GM18861 (cell line): ENCODE data around the gene TRMT61A.

Experiments
- ATAC-seq: cut with Tn5 transposase; IDR thresholded peaks from one replicate; pipeline ENCODE4 v1.9.1; 2021; ENCODE audit not compliant: unreplicated experiment

TRMT61A gene

GRCh38 chr14:103528587-103529382 is at the start of gene TRMT61A:
Gene TRMT61A, plus strand, starts transcription at chr14:103529196. Its CDS starts 783 bp downstream, at chr14:103529979.
- ATAC-seq = no peak

- ATAC-seq = peak; percentile 78
These were observed 48.4 kb upstream of the TRMT61A start for GRCh38 chr14:103480595-103480994.

DNA sequence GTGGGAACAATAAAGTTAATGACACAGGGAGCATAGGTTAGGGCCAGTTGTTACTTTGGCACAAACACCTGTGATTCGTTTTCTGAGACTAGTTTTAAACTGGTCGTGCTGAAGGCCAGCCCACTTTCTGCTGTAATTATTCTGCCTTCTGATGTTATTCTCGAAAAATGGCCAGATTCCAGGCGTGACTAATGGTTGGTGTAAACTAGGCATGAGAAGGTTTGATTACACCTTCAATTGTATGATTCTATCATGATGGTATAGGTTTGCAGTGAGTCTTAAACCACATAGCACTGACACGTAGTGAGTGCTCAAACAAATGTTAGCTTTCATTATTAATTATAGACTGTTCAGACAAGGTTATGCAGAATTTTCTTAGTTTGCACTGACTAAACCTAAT is 45.4 kb upstream of the TRMT61A start:
- ATAC-seq = no peak

GRCh38 chr14:103485504-103485903 is 43.5 kb upstream of the TRMT61A start:
- no peak for ATAC-seq

- ATAC-seq = no peak
These were observed 40.9 kb upstream of the TRMT61A start for GRCh38 chr14:103488071-103488470.

DNA sequence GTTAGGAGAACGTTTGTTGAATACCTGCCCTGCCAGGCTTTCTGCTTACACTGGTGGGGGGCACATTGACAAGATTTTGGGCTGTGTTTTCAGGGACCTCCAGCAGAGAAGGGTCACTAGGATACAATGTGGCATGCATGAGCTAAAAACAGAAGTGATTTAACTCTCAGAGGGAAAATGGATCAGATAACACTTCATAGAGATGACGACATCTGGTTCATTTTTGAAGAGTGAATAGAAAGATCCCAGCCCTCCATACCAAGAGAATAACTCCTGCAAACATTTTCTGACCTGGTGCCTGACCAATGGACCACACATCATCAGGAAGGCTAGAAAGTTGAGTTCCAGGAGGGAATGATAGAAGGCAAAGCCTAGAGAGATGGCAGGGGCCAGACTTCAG is 40.0 kb upstream of the TRMT61A start:
- ATAC-seq = no peak

GRCh38 chr14:103489621-103490020 is 39.4 kb upstream of the TRMT61A start:
- ATAC-seq = no peak

- no peak for ATAC-seq
These were observed 37.3 kb upstream of the TRMT61A start for GRCh38 chr14:103491691-103492090.

DNA sequence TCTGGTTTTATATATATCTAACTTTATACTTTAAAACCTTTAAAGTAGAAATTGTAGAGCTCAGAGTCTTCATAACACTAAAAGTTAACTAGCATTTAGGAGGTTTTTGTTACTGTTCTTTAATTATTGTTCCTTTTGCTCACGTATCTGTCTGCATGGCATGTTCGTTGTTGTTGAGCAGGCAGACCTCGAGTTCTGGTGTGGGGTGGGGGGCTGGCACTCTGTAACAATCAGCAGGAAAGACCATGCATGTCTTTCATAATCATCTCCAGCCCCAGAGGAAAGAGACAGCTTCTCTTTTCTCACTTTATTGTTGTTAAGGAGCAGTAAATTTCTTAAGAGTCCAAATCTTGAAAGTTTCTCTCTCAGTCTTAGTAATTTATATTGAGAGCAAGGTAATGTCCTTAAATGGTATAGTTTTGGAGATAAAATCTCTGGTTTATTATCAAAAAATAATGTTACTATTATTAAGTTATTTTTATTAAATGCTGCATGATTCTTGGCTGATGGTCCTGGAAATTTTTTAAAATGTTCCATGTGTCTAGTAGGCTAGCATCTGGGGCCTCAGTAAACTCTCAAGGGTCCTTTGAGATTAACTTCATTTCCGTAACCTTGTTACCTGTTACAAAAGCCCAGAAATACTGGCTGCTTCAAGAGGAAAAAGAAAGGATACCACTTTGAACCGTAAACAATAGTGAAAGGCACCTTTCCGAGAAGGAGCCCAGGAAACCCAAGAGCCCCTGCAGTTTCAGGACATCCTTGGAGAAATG is 36.7 kb upstream of the TRMT61A start:
- ATAC-seq = no peak

DNA sequence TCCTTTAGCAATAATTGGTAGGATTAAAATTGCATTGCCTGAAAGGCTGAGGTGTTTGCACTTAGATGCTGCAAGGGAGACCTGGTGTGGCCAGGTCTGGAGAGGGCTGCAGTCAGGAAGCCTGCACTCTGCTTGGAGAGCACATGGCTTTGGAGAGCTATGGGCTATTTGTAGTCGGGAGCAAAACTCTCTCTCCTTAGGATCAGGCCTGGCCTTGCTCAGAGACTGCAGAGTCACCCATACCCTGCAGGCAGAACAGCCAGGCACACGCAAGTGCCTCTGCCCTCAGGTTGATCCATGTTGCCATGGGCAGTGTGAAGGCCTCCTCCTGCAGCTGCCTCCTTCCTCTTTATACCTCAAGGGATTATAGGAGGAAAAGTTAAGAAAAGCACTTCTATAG is 33.1 kb upstream of the TRMT61A start:
- ATAC-seq = no peak

DNA sequence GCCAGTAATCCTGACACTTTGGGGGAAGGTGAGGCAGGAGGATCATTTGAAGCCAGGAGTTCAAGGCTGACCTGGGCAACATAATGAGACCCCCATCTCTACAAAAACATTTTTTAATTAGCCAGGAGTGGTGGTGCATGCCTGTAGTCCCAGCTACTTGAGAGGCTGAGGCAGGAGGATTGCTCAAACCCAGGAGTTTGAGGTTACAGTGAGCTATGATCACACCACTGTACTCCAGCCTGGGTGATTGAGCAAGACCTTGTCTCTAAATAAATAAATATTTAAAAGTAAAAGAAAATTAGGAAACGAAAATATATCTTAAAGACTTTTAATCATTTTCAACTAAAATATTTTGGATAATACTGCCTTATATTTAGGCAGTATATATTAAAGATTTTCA is 32.2 kb upstream of the TRMT61A start:
- no peak for ATAC-seq

DNA sequence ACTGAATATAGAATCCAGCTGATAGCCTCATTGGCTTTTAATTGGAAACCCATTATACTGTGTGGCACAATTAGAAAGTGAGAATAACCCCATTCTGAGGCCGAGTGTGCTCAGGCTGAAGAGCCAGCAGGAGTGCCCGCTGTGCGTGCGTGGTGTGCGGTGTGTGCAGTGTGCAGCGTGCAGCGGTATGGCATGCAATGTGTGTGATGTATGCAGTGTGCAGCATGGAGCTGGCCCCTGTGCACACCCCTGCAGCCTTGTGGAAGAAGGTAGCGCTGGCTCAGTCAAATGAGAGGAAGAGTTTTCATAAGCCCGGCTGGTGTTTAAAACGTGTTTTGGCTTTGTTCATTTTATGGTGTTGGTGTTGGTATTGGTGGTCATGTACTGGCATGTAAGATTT is 29.3 kb upstream of the TRMT61A start:
- no peak for ATAC-seq

DNA sequence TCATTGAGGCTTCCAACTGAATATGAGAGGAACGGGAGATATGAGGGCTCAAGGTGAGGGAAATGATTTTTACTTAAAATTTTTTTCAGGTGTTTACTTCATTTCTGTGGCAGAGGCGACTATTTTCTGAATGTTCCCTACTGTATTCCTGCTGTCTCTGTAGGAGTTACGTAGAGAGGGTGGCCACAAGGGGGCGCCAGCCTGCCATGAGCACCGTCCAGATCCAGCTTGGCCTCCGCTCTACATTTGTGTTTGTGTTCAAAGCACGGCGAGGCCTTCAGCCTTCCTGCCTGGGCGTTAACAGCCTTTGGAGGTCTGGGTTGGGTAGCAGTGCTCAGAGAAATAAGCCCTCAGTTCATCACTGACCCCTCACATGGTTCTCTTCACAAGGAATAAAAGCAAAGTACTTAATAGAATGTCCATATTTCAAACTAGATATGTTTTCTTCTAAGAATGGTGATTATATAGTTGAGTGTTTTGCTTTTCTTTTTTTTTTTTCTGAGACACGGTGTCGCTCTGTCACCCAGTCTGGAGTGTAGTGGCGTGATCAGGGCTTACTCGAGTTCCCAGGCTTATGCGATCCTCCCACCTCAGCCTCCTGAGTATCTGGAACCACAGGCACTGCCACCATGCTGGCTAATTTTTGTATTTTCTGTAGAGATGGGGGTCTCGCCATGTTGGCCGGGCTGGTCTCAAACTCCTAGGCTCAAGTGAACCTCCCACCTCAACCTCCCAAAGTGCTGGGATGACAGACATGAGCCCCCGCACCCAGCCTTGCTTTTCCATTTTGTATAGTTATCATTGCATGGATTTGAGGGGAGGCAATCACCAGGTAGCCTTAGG is 28.6 kb upstream of the TRMT61A start:
- ATAC-seq = no peak

DNA sequence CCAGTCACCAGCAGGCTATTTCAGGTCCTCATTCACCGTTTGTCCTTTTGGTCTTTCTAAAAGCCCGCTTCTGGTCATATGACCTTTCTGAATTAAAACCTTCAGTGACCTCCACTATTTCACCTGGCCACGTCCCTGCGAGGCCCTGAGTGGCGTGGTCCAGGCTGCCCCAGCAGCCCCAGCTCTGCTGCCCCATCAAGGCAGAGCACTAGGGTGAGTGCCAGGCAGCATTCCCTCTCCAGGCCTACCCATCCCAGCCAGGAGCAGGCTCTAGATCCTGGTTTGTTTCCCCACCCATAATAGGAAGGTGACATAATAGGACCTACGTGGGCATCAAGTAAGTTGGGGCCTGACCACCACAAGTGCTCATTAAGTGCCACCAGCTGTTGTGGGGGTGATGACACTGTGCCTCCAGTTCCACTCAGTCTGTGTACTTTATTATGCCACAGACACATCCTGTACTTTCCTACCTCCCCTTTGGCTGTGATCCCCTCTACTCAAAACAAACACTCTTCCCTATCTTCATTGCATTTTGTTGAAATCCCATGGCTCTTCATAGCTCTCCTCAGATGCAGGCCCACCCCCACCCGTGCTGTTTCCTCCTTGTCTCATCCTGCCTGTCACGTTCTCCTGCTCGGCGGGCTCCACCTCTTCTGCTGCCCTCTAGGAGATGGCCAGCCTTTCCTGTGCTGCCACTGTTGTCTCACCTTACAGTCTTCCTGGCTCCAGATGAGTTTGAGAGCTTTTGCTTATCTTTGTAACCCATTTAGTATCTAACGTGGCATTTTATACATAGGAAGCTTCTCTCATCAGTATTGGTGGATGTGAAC is 27.7 kb upstream of the TRMT61A start:
- no peak for ATAC-seq

- ATAC-seq = no peak
These were observed 26.9 kb upstream of the TRMT61A start for GRCh38 chr14:103501921-103502669.

DNA sequence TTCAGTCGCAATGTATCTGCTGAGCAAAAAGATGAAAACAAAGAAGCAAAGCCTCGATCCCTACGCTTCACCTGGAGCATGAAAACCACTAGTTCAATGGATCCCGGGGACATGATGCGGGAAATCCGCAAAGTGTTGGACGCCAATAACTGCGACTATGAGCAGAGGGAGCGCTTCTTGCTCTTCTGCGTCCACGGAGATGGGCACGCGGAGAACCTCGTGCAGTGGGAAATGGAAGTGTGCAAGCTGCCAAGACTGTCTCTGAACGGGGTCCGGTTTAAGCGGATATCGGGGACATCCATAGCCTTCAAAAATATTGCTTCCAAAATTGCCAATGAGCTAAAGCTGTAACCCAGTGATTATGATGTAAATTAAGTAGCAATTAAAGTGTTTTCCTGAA is 26.1 kb upstream of the TRMT61A start:
- no peak for ATAC-seq

GRCh38 chr14:103503296-103503695 is 25.7 kb upstream of the TRMT61A start:
- no peak for ATAC-seq

DNA sequence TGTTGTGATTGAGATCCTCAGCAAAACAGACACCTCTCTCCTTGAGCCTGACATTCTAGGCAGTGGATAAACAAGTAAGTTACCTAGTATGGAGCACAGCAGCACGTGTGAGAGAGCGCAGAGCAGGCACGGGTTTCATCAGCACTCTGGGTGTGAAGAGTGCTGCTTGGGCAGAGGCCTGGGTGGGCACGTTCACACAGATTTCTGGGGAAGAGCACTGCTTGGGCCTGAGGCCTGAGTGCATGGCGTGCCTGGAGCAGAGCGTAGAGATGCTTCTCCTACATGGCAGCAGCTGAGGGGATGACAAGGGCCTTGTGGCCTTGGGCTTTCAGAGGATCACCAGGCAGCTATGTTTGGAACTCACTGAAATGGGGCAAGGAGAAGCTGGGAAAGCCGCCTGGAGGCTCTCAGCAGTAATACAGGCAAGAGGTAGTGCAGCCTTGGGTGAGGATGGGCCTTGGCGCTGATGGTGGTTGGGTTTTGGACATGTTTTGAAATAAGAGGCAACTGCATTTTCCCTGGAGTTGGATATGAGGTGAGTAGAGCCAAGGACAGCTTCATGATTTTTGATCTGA is 23.9 kb upstream of the TRMT61A start:
- no peak for ATAC-seq

DNA sequence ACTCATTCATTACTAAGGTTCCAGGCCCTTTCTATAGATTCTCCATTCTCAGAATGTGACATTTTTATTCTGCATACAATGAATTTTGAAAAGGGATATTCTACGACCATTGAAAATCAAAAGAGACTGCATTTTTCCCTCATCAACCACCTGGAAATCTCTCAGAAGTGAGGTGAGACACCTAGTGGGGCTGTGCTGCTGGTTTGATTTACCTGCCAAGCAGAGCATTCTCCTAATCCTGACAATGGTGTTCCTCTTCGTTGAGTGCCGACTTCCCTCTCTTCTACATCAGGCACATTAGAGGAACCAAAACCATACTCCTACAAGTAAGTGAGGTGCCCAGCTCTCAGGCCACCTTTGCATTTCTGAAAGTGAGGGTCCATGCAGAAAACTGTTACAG is 21.2 kb upstream of the TRMT61A start:
- no peak for ATAC-seq
